HG02885 (cell line): ENCODE results near the gene S100A3.
"Not testable (repeated sequence)": the region's sequence is repeated elsewhere in the genome, so short reads cannot be mapped to it uniquely, and the experiment has no call there.

ENCODE experiments used
- ATAC-seq: cut with Tn5 transposase; IDR thresholded peaks from one replicate; pipeline ENCODE4 v1.9.1; 2021; ENCODE audit warnings: mild to moderate bottlenecking; ENCODE audit not compliant: unreplicated experiment, poor library complexity

Gene S100A3

GRCh38 chr1:153570874-153571273, 21.8 kb upstream of the S100A3 start:
- ATAC-seq: no peak

GRCh38 chr1:153569465-153569864, 20.4 kb upstream of the S100A3 start:
- no peak for ATAC-seq

- no peak for ATAC-seq
Observed at GRCh38 chr1:153568367-153569099, 19.5 kb upstream of the S100A3 start.

GRCh38 chr1:153567621-153568366, 18.7 kb upstream of the S100A3 start:
- ATAC-seq: no peak

- ATAC-seq: no peak
Observed at GRCh38 chr1:153566414-153567371, 17.6 kb upstream of the S100A3 start.

GRCh38 chr1:153565529-153566374, 16.7 kb upstream of the S100A3 start, which contains the start of gene S100A2:
TSS of gene S100A2 (minus strand) at chr1:153565844. CDS start at chr1:153563877, 1,967 bp downstream.
- ATAC-seq: no peak

GRCh38 chr1:153563991-153564390, 14.9 kb upstream of the S100A3 start:
- no peak for ATAC-seq

GRCh38 chr1:153563483-153563901, 14.4 kb upstream of the S100A3 start:
- ATAC-seq: no peak

GRCh38 chr1:153562021-153562420, 13.0 kb upstream of the S100A3 start:
- not testable (repeated sequence) for ATAC-seq

- no peak for ATAC-seq
Observed at GRCh38 chr1:153561466-153561985, 12.5 kb upstream of the S100A3 start.

GRCh38 chr1:153560771-153561465, 11.9 kb upstream of the S100A3 start:
- no peak for ATAC-seq

- no peak for ATAC-seq
Observed at GRCh38 chr1:153560241-153560640, 11.2 kb upstream of the S100A3 start.

- ATAC-seq: no peak
Observed at GRCh38 chr1:153557877-153558276, 8.8 kb upstream of the S100A3 start.

GRCh38 chr1:153556348-153556747, 7.3 kb upstream of the S100A3 start:
- no peak for ATAC-seq

- no peak for ATAC-seq
Observed at GRCh38 chr1:153553830-153554541, 4.9 kb upstream of the S100A3 start.

- ATAC-seq: no peak
Observed at GRCh38 chr1:153553096-153553495, 4.0 kb upstream of the S100A3 start.

GRCh38 chr1:153552335-153552734, 3.3 kb upstream of the S100A3 start:
- no peak for ATAC-seq

GRCh38 chr1:153550827-153551500, 1.9 kb upstream of the S100A3 start:
- ATAC-seq: no peak
